GM23338 (cell line): ENCODE results near the gene GALNT13. TPM values are rescaled to one million over a fixed set of nuclear protein-coding genes. Genes with fewer than 3 reads are reported as not detected.

Experiments
- ATAC-seq: fragments of 200-7000 bp; cut with Tn5 transposase; 3 replicates; pipeline ENCODE4 v1.9.1; 2020
- DNase-seq: peaks from one replicate; pipeline ENCODE4 v3.0.0-alpha.2; 2015; ENCODE audit warnings: low spot score
- H2AFZ ChIP-seq: fragments of 200-600 bp; sonication (generic); 2 replicates; pipeline ENCODE4 v1.8.0; 2016; ENCODE audit warnings: antibody characterized with exemption, mild to moderate bottlenecking, moderate library complexity
- H3F3A ChIP-seq: fragments of 200-600 bp; sonication (generic); replicated peaks from 2 replicates; pipeline ENCODE4 v1.8.0; 2017; ENCODE audit warnings: antibody characterized with exemption, mixed run types, low read depth
- H3K27ac ChIP-seq: fragments of 200-600 bp; sonication (generic); 2 replicates; pipeline ENCODE4 v1.6.1; 2016; ENCODE audit warnings: low read depth
- H3K27me3 ChIP-seq: fragments of 200-600 bp; sonication (generic); 2 replicates; pipeline ENCODE4 v1.8.0; 2016; ENCODE audit warnings: mild to moderate bottlenecking, mixed run types, moderate library complexity; ENCODE audit not compliant: insufficient read depth
- H3K36me3 ChIP-seq: fragments of 200-600 bp; sonication (generic); 2 replicates; pipeline ENCODE4 v1.8.0; 2016; ENCODE audit warnings: mild to moderate bottlenecking; ENCODE audit not compliant: insufficient read depth
- H3K4me1 ChIP-seq: fragments of 200-600 bp; sonication (generic); 2 replicates; pipeline ENCODE4 v1.8.0; 2016; ENCODE audit warnings: mild to moderate bottlenecking, moderate library complexity; ENCODE audit not compliant: insufficient read depth
- H3K4me2 ChIP-seq: fragments of 200-600 bp; sonication (generic); 2 replicates; pipeline ENCODE4 v1.7.1; 2017; ENCODE audit warnings: mixed run types
- H3K4me3 ChIP-seq: fragments of 200-600 bp; sonication (generic); 2 replicates; pipeline ENCODE4 v1.6.1; 2016; ENCODE audit warnings: mixed run types
- H3K79me2 ChIP-seq: fragments of 200-600 bp; sonication (generic); replicated peaks from 2 replicates; pipeline ENCODE4 v1.8.0; 2017; ENCODE audit warnings: mild to moderate bottlenecking; ENCODE audit not compliant: insufficient read depth
- H3K9me2 ChIP-seq: fragments of 200-600 bp; sonication (generic); 2 replicates; pipeline ENCODE4 v1.8.0; 2017; ENCODE audit not compliant: insufficient read depth
- H4K20me1 ChIP-seq: fragments of 200-600 bp; sonication (generic); replicated peaks from 2 replicates; pipeline ENCODE4 v1.8.0; 2017; ENCODE audit warnings: mild to moderate bottlenecking; ENCODE audit not compliant: insufficient read depth
- H3K27ac Mint-ChIP-seq: 2 replicates; pipeline ENCODE4 v1.8.0; 2020; ENCODE audit warnings: inconsistent platforms, mild to moderate bottlenecking, moderate library complexity, mixed read lengths
- H3K27me3 Mint-ChIP-seq: 3 replicates; pipeline ENCODE4 v1.8.0; 2022; ENCODE audit warnings: low read depth, mild to moderate bottlenecking, moderate library complexity, mixed read lengths, inconsistent platforms; ENCODE audit not compliant: insufficient read depth, poor library complexity
- H3K36me3 Mint-ChIP-seq: 3 replicates; pipeline ENCODE4 v1.8.0; 2021; ENCODE audit warnings: low read depth, mild to moderate bottlenecking, inconsistent platforms, moderate library complexity, mixed read lengths
- H3K4me1 Mint-ChIP-seq: 3 replicates; pipeline ENCODE4 v1.8.0; 2020; ENCODE audit warnings: mild to moderate bottlenecking, inconsistent platforms, mixed read lengths
- H3K4me3 Mint-ChIP-seq: 3 replicates; pipeline ENCODE4 v1.8.0; 2021; ENCODE audit warnings: moderate library complexity, mild to moderate bottlenecking, inconsistent platforms, mixed read lengths
- H3K9me3 Mint-ChIP-seq: 3 replicates; pipeline ENCODE4 v1.8.0; 2020; ENCODE audit warnings: moderate library complexity, mild to moderate bottlenecking, inconsistent platforms, mixed read lengths
- CREB1 ChIP-seq: fragments of 250-450 bp; sonication (Bioruptor Pico); IDR thresholded peaks from 2 replicates; pipeline ENCODE4 v1.5.0; 2020; ENCODE audit warnings: low read depth, mild to moderate bottlenecking, moderate library complexity
- ETS1 ChIP-seq: IDR thresholded peaks from 2 replicates; pipeline ENCODE4 v1.6.1; 2016; ENCODE audit warnings: antibody characterized with exemption
- EZH2 ChIP-seq: fragments of 200-600 bp; sonication (generic); IDR thresholded peaks from one replicate; pipeline ENCODE4 v1.8.0; 2017; ENCODE audit warnings: antibody characterized with exemption, mild to moderate bottlenecking, low read depth; ENCODE audit not compliant: unreplicated experiment
- EZH2phosphoT487 ChIP-seq: fragments of 200-600 bp; sonication (generic); IDR thresholded peaks from one replicate; pipeline ENCODE4 v1.8.1; 2018; ENCODE audit warnings: antibody characterized with exemption; ENCODE audit not compliant: unreplicated experiment
- NANOG ChIP-seq: IDR thresholded peaks from 2 replicates; pipeline ENCODE4 v1.6.1; 2016; ENCODE audit warnings: antibody characterized with exemption, borderline replicate concordance
- STAT1 ChIP-seq: IDR thresholded peaks from one replicate; pipeline ENCODE4 v1.6.1; 2016; ENCODE audit warnings: antibody characterized with exemption; ENCODE audit not compliant: unreplicated experiment
- ZNF114 ChIP-seq: fragments of 250-450 bp; sonication (Bioruptor Pico); IDR thresholded peaks from 2 replicates; pipeline ENCODE4 v1.5.0; 2020; ENCODE audit warnings: mild to moderate bottlenecking, moderate library complexity
- polyA plus RNA-seq: library from polyadenylated mRNA; unstranded; fragments of >200 nt; fragmentation: Nextera tagmentation; extraction: Ambion mirVana; gene quantifications from 2 replicates; pipeline ENCODE4 v1.2.1, GENCODE V29; 2016
- total RNA-seq: library from RNA; depleted of rRNA; stranded (reverse); fragments of >200 nt; shearing (Covaris generic); gene quantifications from 2 replicates; pipeline ENCODE4 v1.2.3, GENCODE V29; 2014
- TF ChIP-seq, protein P1 (sequence below): IDR thresholded peaks from one replicate; pipeline ENCODE4 v1.6.1; 2018; ENCODE audit warnings: antibody characterized with exemption; ENCODE audit not compliant: unreplicated experiment

The GALNT13 gene
- total and polyA plus RNA-seq, 2 experiments from 2014 or later: 3.5 to 5.2 TPM

DNA sequence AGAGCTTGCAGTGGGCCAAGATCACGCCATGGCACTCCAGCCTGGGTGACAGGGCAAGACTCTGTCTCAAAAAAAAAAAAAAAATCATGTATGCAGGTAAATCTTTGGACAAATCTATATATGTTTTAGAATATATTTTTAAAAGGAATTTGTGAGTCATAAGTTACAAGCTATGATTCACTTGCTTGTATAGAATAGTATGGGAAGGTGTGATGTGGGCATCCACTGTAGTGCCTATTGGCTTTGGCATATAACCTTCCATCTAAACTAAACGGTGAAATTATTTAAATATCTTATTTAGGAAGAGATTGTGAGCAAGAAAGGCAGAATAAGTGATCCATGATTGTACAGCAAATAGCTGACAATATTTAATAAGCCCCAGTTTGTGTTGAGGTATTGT lies 261.1 kb downstream of the GALNT13 start:
- no peaks in the 10 kb centered on the region for H3F3A ChIP-seq
- no peaks in the 10 kb centered on the region for H3K27me3 ChIP-seq
- H2AFZ ChIP-seq: no peak overlapping the region
- ATAC-seq: no peak
- no peaks in the 10 kb centered on the region for H3K36me3 ChIP-seq
- H3K4me2 ChIP-seq: no peak overlapping the region
- no peak overlapping the region for H3K4me3 ChIP-seq
- DNase-seq: no peak
- TF ChIP-seq ZNF114 (CRISPR knock-in tag): no peak
- no peak overlapping the region for H3K27ac ChIP-seq
- H3K4me1 ChIP-seq: no peaks in the 10 kb centered on the region
- no peaks in the 10 kb centered on the region for H4K20me1 ChIP-seq
- no peaks in the 10 kb centered on the region for H3K79me2 ChIP-seq
- no peaks in the 10 kb centered on the region for H3K9me3 Mint-ChIP-seq
- H3K36me3 Mint-ChIP-seq: no peaks in the 10 kb centered on the region
- H3K4me1 Mint-ChIP-seq: no peaks in the 10 kb centered on the region
- no peaks in the 10 kb centered on the region for H3K9me2 ChIP-seq
- H3K27ac Mint-ChIP-seq: no peak overlapping the region
- no peak overlapping the region for H3K4me3 Mint-ChIP-seq
- no peaks in the 10 kb centered on the region for H3K27me3 Mint-ChIP-seq

- H3K4me3 Mint-ChIP-seq: no peak overlapping the region
Observed at GRCh38 chr2:154133823-154134222, 262.1 kb downstream of the GALNT13 start.

DNA sequence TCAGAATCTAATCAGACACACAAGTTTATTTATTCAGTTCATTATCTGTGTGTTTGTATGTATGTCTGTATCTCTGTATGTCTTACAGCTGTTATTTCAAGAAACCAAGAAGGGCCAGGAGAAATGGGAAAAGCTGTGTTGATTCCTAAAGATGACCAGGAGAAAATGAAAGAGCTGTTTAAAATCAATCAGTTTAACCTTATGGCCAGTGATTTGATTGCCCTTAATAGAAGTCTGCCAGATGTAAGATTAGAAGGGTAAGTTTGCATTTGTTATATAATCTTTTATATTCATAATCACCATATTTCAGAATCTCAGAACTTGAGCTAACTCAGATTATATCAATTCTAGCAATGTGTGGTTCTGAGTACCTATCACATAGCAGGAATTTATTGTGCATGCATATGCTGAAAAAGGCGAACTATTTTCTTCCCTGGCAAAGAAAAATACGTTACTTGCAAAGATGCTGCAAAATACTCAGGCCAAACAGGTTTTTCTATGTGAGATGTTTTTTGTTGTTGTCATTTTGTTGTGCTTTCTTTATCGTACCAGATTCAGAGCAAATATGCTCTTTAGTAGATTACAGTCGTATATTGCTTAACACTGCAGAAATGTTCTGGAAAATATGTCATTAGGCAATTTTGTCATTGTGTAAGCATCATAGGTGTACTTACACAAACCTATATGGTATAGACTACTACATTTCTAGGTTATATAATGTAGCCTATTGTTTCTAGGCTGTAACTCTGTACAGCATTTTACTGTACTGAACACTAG lies 268.7 kb downstream of the GALNT13 start:
- no peaks in the 10 kb centered on the region for H4K20me1 ChIP-seq
- Mint-ChIP-seq H3K9me3 (no peaks in the 10 kb centered on the region), H3K27me3 (no peaks in the 10 kb centered on the region), H3K4me1 (peaks cover 4% of the 10 kb centered on the region; the same call in 2 of the 3 replicates), H3K36me3 (no peaks in the 10 kb centered on the region), H3K27ac (no peak overlapping the region), H3K4me3 (no peak overlapping the region)
- DNase-seq (no peak), ATAC-seq (no peak)
- no peaks in the 10 kb centered on the region for H3K27me3 ChIP-seq
- no peaks in the 10 kb centered on the region for H3K79me2 ChIP-seq
- no peak overlapping the region for H3K27ac ChIP-seq
- H3F3A ChIP-seq: no peaks in the 10 kb centered on the region
- H2AFZ ChIP-seq: no peak overlapping the region
- H3K4me1 ChIP-seq: no peaks in the 10 kb centered on the region
- no peak for TF ChIP-seq ZNF114 (CRISPR knock-in tag)
- H3K36me3 ChIP-seq: no peaks in the 10 kb centered on the region
- H3K4me3 ChIP-seq: no peak overlapping the region
- no peaks in the 10 kb centered on the region for H3K9me2 ChIP-seq
- H3K4me2 ChIP-seq: no peak overlapping the region

More at GRCh38 chr2:154133823-154134222, 262.1 kb downstream of the GALNT13 start:
- H3K4me2 ChIP-seq: no peak overlapping the region
- H3F3A ChIP-seq: no peaks in the 10 kb centered on the region
- H2AFZ ChIP-seq: no peak overlapping the region
- no peaks in the 10 kb centered on the region for H3K36me3 ChIP-seq
- Mint-ChIP-seq H3K27ac (no peak overlapping the region), H3K27me3 (no peaks in the 10 kb centered on the region), H3K36me3 (no peaks in the 10 kb centered on the region), H3K4me1 (no peaks in the 10 kb centered on the region), H3K9me3 (no peaks in the 10 kb centered on the region)
- H3K9me2 ChIP-seq: no peaks in the 10 kb centered on the region
- DNase-seq: no peak
- no peaks in the 10 kb centered on the region for H3K79me2 ChIP-seq
- H3K27me3 ChIP-seq: no peaks in the 10 kb centered on the region
- no peak overlapping the region for H3K4me3 ChIP-seq
- H3K27ac ChIP-seq: no peak overlapping the region
- ATAC-seq: no peak
- no peaks in the 10 kb centered on the region for H4K20me1 ChIP-seq
- H3K4me1 ChIP-seq: no peaks in the 10 kb centered on the region
- no peak for TF ChIP-seq ZNF114 (CRISPR knock-in tag)

GRCh38 chr2:154142480-154142879 lies 270.8 kb downstream of the GALNT13 start:
- Histone ChIP-seq H3K9me2 (no peaks in the 10 kb centered on the region), H3K4me1 (no peaks in the 10 kb centered on the region), H3K4me3 (no peak overlapping the region), H3K27ac (no peak overlapping the region), H3K27me3 (no peaks in the 10 kb centered on the region), H3F3A (no peaks in the 10 kb centered on the region), H4K20me1 (no peaks in the 10 kb centered on the region), H3K79me2 (no peaks in the 10 kb centered on the region), H3K4me2 (no peak overlapping the region), H3K36me3 (no peaks in the 10 kb centered on the region), H2AFZ (no peak overlapping the region)
- Mint-ChIP-seq H3K4me3 (no peak overlapping the region), H3K9me3 (no peaks in the 10 kb centered on the region), H3K36me3 (no peaks in the 10 kb centered on the region), H3K27me3 (no peaks in the 10 kb centered on the region), H3K27ac (no peak overlapping the region), H3K4me1 (peaks cover 12% of the 10 kb centered on the region; the same call in 2 of the 3 replicates)
- ATAC-seq (no peak), DNase-seq (peak; percentile 21)
- TF ChIP-seq ZNF114 (CRISPR knock-in tag) (no peak), EZH2 (no peak), EZH2phosphoT487 (no peak), NANOG (no peak), CREB1 (no peak), ETS1 (no peak), STAT1 (no peak)
- TF ChIP-seq, protein P1, sequence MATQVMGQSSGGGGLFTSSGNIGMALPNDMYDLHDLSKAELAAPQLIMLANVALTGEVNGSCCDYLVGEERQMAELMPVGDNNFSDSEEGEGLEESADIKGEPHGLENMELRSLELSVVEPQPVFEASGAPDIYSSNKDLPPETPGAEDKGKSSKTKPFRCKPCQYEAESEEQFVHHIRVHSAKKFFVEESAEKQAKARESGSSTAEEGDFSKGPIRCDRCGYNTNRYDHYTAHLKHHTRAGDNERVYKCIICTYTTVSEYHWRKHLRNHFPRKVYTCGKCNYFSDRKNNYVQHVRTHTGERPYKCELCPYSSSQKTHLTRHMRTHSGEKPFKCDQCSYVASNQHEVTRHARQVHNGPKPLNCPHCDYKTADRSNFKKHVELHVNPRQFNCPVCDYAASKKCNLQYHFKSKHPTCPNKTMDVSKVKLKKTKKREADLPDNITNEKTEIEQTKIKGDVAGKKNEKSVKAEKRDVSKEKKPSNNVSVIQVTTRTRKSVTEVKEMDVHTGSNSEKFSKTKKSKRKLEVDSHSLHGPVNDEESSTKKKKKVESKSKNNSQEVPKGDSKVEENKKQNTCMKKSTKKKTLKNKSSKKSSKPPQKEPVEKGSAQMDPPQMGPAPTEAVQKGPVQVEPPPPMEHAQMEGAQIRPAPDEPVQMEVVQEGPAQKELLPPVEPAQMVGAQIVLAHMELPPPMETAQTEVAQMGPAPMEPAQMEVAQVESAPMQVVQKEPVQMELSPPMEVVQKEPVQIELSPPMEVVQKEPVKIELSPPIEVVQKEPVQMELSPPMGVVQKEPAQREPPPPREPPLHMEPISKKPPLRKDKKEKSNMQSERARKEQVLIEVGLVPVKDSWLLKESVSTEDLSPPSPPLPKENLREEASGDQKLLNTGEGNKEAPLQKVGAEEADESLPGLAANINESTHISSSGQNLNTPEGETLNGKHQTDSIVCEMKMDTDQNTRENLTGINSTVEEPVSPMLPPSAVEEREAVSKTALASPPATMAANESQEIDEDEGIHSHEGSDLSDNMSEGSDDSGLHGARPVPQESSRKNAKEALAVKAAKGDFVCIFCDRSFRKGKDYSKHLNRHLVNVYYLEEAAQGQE: no peak
